ENCODE data around the gene EPS15. TPM values are rescaled to one million over a fixed set of nuclear protein-coding genes. Genes with fewer than 3 reads are reported as not detected.

EPS15 gene
- total and polyA plus RNA-seq, 12 donors: 31.7 to 180 (median 104) TPM

DNA sequence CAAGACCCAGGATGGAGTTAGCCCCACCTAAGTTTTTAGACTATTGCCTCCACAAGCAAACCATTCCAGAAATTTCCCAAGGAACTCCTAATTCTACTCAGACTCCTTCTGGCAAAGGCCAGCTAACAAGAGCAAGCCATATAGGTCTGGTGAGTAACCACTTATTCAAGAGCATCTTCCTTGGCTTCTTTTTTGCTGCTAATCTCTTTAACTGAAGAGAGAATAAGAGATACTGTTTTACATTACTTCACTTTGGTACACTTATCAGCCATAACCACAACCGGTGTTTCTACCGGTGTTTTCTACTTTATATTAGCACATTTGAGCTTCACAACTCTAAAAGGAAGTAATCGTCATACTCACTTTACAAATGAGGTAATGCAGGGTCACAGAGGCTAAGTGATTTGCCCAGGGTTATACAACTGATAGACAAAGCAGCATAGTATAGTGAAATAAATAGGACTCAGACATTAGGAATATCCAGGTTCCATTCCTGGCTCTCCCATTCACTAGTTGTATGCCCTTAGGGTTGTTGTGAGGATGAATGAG, 1.7 kb upstream of the EPS15 start:
- Histone ChIP-seq H3K36me3 (replicated peaks in 1 of 2) (no peaks in the 10 kb centered on the region), H3K27me3 (no peaks in the 10 kb centered on the region), H3K4me3 (no peak overlapping the region), H3K9me3 (replicated peaks in 1 of 3) (no peaks in the 10 kb centered on the region), H3K4me1 (replicated peaks in 1 of 2) (peaks cover 25 to 31% of the 10 kb centered on the region in 2 donors), H3K27ac (peak overlapping the region; percentile 29 to 98 (median 89))
- 40 to 50% (median 47%) methylated on average over 3 of the region's 3 CpGs for WGBS, 4 donors
- TF ChIP-seq, protein P1, sequence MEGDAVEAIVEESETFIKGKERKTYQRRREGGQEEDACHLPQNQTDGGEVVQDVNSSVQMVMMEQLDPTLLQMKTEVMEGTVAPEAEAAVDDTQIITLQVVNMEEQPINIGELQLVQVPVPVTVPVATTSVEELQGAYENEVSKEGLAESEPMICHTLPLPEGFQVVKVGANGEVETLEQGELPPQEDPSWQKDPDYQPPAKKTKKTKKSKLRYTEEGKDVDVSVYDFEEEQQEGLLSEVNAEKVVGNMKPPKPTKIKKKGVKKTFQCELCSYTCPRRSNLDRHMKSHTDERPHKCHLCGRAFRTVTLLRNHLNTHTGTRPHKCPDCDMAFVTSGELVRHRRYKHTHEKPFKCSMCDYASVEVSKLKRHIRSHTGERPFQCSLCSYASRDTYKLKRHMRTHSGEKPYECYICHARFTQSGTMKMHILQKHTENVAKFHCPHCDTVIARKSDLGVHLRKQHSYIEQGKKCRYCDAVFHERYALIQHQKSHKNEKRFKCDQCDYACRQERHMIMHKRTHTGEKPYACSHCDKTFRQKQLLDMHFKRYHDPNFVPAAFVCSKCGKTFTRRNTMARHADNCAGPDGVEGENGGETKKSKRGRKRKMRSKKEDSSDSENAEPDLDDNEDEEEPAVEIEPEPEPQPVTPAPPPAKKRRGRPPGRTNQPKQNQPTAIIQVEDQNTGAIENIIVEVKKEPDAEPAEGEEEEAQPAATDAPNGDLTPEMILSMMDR (IDR thresholded peaks at IDR 0.05): no peak
- no peak for TF ChIP-seq POLR2A (IDR thresholded peaks at IDR 0.05)
- no peak for DNase-seq
- intact Hi-C loops (cut with DNase I): no loop called here

DNA sequence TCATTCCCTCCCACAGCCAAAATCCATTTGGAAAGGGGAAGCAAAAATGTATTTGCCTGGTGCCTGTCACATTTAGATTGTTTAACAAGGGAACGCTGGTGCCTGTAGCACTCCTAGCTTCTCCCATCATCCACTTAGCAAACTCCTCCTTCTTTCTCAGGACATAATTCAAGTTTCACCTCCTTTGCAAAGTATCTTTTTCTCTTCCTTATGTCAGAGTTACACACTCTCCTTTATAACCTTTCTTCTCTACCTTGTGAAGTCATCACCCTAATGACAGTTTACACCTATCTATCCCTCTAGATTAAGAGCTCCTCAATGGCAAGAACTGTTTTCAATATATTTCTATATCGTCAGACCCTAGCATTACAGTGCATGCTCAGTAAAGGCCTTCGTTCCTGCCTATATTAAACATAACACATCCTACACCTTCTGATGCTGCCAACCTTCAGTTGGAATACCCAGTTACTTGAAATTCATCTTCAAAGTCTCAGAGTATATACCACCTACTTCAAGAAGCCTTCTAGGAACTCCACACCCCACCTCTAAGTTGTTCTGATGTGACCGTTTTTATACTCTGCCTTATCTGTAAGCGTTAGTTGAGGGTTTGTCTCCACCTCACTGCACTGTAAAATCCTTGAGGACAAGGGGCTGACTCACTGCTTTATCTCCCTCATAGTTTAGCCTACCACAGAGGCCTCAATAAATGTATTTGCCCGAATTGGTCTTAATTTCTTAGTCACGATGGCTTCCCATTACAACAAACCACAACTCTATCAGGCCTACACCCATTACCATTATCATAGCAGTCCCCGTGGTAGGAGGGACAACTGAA, 1.0 kb upstream of the EPS15 start:
- Histone ChIP-seq H3K36me3 (replicated peaks in 1 of 2) (no peaks in the 10 kb centered on the region), H3K27ac (peak overlapping the region; percentile 29 to 98 (median 89)), H3K4me1 (replicated peaks in 1 of 2) (peaks cover 32 to 38% of the 10 kb centered on the region in 2 donors), H3K27me3 (no peaks in the 10 kb centered on the region), H3K9me3 (replicated peaks in 1 of 3) (no peaks in the 10 kb centered on the region), H3K4me3 (no peak overlapping the region)
- peak in 6 of 7 donors; percentile 41 to 64 (median 50) for DNase-seq
- intact Hi-C loops (cut with DNase I): no loop called here
- WGBS, 4 donors: 46 to 56% (median 51%) methylated on average over 8 of the region's 8 CpGs
- peak in 1 of 2 donors; percentile 49 for TF ChIP-seq POLR2A (IDR thresholded peaks at IDR 0.05)
- TF ChIP-seq, protein P1 (IDR thresholded peaks at IDR 0.05): no peak

DNA sequence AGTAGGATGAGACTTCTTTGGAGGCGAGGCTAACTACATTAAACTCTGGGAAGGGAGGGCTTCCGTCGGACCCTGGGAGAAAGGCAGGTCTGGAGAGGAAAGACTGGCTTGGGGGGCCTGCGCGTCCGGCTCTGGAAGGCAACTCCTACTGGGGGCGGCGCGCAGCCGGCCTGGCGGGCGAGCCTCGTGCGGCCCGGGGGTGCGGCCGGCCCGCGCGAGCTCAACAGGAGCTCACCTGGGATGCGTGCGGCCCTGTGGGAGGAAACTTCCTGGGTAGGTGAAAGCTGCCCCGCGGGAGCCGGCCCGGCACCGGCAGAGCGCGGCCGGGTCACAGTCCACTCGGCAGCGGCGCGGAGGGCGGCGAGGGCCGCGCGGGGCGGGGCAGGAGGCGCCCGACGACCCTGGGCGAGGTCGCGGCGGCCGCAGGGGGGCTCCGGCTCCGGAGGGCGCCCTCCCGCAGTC, 449 bp downstream of the EPS15 start:
- intact Hi-C loops (cut with DNase I): no loop called here
- peak in 6 of 7 donors; percentile 31 to 61 (median 58) for DNase-seq
- TF ChIP-seq POLR2A (IDR thresholded peaks at IDR 0.05): peak in 1 of 2 donors; percentile 43
- TF ChIP-seq, protein P1 (IDR thresholded peaks at IDR 0.05): no peak
- Histone ChIP-seq H3K4me3 (peak overlapping the region; percentile 13 to 97 (median 94)), H3K27ac (peak overlapping the region; percentile 67 to 98 (median 89)), H3K4me1 (replicated peaks in 1 of 2) (peaks cover 46 to 52% of the 10 kb centered on the region in 2 donors), H3K27me3 (no peaks in the 10 kb centered on the region), H3K9me3 (replicated peaks in 1 of 3) (no peaks in the 10 kb centered on the region), H3K36me3 (replicated peaks in 1 of 2) (no peaks in the 10 kb centered on the region)
- 0 to 1% (median 1%) methylated on average over 7 to 52 of the region's 52 CpGs; no CpG with 5 or more reads in 1 of the 4 donors for WGBS, 4 donors

DNA sequence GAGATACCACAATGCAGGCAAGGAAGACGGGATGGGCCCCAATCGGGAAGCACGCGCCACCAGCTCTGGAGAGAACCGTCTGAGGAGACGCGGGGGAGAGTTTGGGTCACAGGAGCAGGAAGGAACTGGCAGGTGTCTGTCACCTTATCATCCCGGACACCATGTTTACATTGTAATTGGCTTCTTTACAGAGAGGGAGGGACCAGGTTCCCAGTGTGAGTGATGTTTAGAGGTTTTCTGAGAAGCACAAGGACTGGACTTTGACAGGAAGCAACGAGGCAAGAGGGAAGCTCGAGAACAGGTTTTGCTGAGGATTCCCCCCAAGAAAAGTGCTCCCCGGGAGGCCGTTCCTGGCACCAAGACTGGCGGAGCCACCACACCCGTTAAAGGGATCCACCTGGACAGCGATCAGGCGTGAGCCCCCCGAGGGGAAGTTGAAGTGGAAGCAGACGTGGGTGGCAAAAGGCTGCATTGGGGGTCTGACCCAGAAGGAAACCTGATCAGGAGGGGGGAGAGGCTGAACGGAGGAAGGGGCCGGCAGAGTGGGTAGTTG, 957 bp downstream of the EPS15 start:
- Histone ChIP-seq H3K4me1 (replicated peaks in 1 of 2) (peaks cover 50 to 57% of the 10 kb centered on the region in 2 donors), H3K4me3 (peak overlapping the region; percentile 13 to 97 (median 94)), H3K27ac (peak overlapping the region; percentile 67 to 98 (median 89)), H3K27me3 (no peaks in the 10 kb centered on the region), H3K9me3 (replicated peaks in 1 of 3) (no peaks in the 10 kb centered on the region), H3K36me3 (replicated peaks in 1 of 2) (no peaks in the 10 kb centered on the region)
- peak in 6 of 7 donors; percentile 35 to 68 (median 53) for DNase-seq
- intact Hi-C loops (cut with DNase I): no loop called here
- WGBS, 4 donors: 0 to 1% (median 1%) methylated on average over 15 to 20 of the region's 20 CpGs
- no peak for TF ChIP-seq POLR2A (IDR thresholded peaks at IDR 0.05)
- TF ChIP-seq, protein P1 (IDR thresholded peaks at IDR 0.05): no peak

Measured in adrenal gland (tissue), 12 donors.